NT2/D1 (cell line): ENCODE measurements around the gene SAE1.

Experiments
- SUZ12 ChIP-seq: IDR thresholded peaks from 2 replicates; pipeline ENCODE4 v1.6.1; 2011; ENCODE audit not compliant: insufficient read length, insufficient read depth; ENCODE audit errors: extremely low read depth
- YY1 ChIP-seq: IDR thresholded peaks from 2 replicates; pipeline ENCODE4 v1.6.1; 2011; ENCODE audit not compliant: insufficient read length, insufficient read depth
- ZNF274 ChIP-seq: IDR thresholded peaks from 2 replicates; pipeline ENCODE4 v1.6.1; 2011; ENCODE audit warnings: mild to moderate bottlenecking, low read depth, low read length

- no peak for TF ChIP-seq SUZ12
- no peak for TF ChIP-seq ZNF274
- no peak for TF ChIP-seq YY1
These were observed 126.2 kb downstream of the SAE1 start for GRCh38 chr19:47256693-47257410.
